Mucosa of descending colon (tissue), 3 donors: ENCODE results near the gene CPS1. TPM values are rescaled to one million over a fixed set of nuclear protein-coding genes. Genes with fewer than 3 reads are reported as not detected.

Experiments used
- ATAC-seq: fragments of 200-7000 bp; cut with Tn5 transposase; one replicate; pipeline ENCODE4 v1.9.1; 2020; ENCODE audit warnings: mild to moderate bottlenecking, moderate library complexity
- DNase-seq, 3 donors: peaks; one replicate each; pipeline ENCODE4 v3.0.0-alpha.2; 2020
- H3K36me3 ChIP-seq: fragments of 200-600 bp; one replicate; pipeline ENCODE4 v1.8.0; 2021; ENCODE audit warnings: low read depth, mild to moderate bottlenecking
- H3K4me1 ChIP-seq: fragments of 200-600 bp; one replicate; pipeline ENCODE4 v1.8.0; 2021; ENCODE audit warnings: low read depth, mild to moderate bottlenecking
- H3K4me3 ChIP-seq: fragments of 200-600 bp; one replicate; pipeline ENCODE4 v1.8.0; 2021; ENCODE audit warnings: mild to moderate bottlenecking
- H3K9me3 ChIP-seq: fragments of 200-600 bp; one replicate; pipeline ENCODE4 v1.8.0; 2021; ENCODE audit warnings: mild to moderate bottlenecking
- intact Hi-C, 2 donors: fragments of 100-400 bp; cut with DNase I in 1 of 2; cut with micrococcal nuclease in 1 of 2; formaldehyde crosslinking; loops; one replicate each; pipeline versions ENCODE4 v1.11.0 to v1.11.1; 2022; cut with DNase I, micrococcal nuclease
- total RNA-seq, 3 donors: library from RNA; stranded (reverse); fragmentation: NEBNext Ultra II Directional in 2 of 3; extraction: Animal tissue kit (Norgen Biotek cat#: 25700) in 2 of 3; gene quantifications; one replicate each; pipeline versions ENCODE4 v1.2.1 to v1.2.4, GENCODE V29; 2021 to 2023
- TF ChIP-seq, protein P1 (sequence below): fragments of 200-600 bp; IDR thresholded peaks from one replicate; pipeline ENCODE4 v1.8.0; 2022; ENCODE audit warnings: antibody characterized with exemption, mild to moderate bottlenecking
- donor health status: DM: no; HTN: no; CAD: no; lungs with moderate emphysema.
- donor health status: DM: no; HTN: no; CAD: no.
- donor health status: DM: no; HTN: yes; CAD: no.

CPS1 gene
- total RNA-seq, 3 donors from 2014 or later: 0.29 to 1.5 (median 0.99) TPM

DNA sequence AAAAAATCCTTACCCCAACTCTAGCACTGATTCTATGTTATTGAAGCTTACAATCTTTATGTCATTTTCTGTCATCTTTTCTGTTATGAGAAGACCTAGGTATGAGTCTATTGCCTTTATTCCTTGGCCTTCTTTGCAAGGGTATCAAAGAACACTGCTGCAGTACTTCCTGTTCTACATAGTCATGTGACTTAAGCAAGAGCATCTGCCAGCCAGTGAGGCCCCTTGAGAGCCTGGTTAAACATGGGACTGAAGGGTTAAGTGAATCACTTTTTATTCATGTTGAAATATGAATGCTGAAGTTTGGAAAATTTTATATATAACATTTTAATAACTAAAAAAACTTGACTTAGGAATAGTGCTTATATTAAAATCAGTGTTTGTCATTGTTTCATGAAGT is 844 bp upstream of the CPS1 start:
- Histone ChIP-seq H3K4me1 (no peaks in the 10 kb centered on the region), H3K36me3 (no peaks in the 10 kb centered on the region), H3K9me3 (no peaks in the 10 kb centered on the region), H3K4me3 (no peak overlapping the region)
- intact Hi-C loops: no loop called here
- DNase-seq: no peak
- ATAC-seq: no peak
- TF ChIP-seq, protein P1, sequence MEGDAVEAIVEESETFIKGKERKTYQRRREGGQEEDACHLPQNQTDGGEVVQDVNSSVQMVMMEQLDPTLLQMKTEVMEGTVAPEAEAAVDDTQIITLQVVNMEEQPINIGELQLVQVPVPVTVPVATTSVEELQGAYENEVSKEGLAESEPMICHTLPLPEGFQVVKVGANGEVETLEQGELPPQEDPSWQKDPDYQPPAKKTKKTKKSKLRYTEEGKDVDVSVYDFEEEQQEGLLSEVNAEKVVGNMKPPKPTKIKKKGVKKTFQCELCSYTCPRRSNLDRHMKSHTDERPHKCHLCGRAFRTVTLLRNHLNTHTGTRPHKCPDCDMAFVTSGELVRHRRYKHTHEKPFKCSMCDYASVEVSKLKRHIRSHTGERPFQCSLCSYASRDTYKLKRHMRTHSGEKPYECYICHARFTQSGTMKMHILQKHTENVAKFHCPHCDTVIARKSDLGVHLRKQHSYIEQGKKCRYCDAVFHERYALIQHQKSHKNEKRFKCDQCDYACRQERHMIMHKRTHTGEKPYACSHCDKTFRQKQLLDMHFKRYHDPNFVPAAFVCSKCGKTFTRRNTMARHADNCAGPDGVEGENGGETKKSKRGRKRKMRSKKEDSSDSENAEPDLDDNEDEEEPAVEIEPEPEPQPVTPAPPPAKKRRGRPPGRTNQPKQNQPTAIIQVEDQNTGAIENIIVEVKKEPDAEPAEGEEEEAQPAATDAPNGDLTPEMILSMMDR: no peak

DNA sequence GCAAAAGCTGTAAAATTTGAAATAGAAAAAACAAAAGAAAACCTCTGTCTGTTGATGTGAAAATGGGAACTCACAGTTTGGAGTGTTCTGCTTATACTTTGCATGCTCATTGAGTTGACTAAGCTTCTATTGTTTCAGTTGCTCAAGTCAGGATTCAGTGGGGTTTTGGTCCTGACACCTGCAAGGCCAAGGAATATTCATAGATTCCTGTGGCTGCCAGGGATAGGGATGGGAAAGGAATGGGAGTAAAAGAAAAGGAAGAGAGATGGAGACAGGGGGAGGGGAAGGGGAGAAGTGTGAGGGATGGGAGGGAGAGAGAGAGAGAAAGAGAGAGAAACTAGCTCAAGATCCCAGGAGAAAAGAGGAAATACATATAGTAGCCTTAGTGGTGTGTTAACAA is 1.3 kb downstream of the CPS1 start:
- TF ChIP-seq, protein P1: no peak
- no peaks in the 10 kb centered on the region for H3K36me3 ChIP-seq
- H3K4me3 ChIP-seq: no peak overlapping the region
- intact Hi-C loops: no loop called here
- DNase-seq: no peak
- no peaks in the 10 kb centered on the region for H3K9me3 ChIP-seq
- H3K4me1 ChIP-seq: no peaks in the 10 kb centered on the region
- no peak for ATAC-seq

DNA sequence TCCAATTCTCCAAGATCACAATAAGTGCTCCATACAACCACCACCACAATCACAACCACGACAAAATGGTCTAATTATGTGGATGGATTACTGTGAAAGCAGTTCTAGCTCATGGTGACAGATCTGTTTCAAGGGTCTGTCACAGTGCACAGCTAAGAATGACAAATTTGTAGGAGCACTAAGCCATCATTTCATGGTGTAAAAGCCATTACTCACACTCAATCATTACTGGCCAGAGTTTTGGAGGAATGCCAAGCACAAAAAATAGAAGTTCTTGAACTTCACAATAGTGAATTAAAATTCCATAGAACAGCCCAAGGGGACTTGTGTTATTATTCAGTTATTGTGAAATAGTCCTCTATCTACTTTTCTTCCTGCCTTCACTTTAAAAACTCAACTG is 2.3 kb downstream of the CPS1 start:
- TF ChIP-seq, protein P1: no peak
- intact Hi-C loops: no loop called here
- Histone ChIP-seq H3K4me3 (no peak overlapping the region), H3K4me1 (no peaks in the 10 kb centered on the region), H3K36me3 (no peaks in the 10 kb centered on the region), H3K9me3 (no peaks in the 10 kb centered on the region)
- DNase-seq (no peak), ATAC-seq (no peak)

DNA sequence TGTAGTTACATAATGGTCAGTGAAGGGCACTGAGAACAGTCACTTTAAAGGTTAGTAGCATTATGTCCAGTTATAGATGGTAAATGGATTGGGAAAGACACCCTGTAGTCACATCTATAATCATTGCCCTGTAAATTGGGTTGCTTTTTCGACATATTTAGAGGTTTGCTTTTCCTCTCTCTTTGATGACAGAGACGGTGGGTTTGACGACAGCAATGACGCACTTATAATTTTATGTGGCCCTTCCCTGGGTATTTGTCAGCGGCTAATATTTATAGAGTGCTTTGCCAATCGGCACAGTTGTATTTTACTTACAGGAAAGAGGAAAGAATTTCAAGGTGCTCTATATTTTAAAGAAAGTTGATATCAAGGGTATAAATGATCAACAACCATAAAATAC is 2.8 kb downstream of the CPS1 start:
- DNase-seq (no peak), ATAC-seq (no peak)
- Histone ChIP-seq H3K4me1 (no peaks in the 10 kb centered on the region), H3K36me3 (no peaks in the 10 kb centered on the region), H3K9me3 (no peaks in the 10 kb centered on the region), H3K4me3 (no peak overlapping the region)
- intact Hi-C loops: no loop called here
- TF ChIP-seq, protein P1: no peak

DNA sequence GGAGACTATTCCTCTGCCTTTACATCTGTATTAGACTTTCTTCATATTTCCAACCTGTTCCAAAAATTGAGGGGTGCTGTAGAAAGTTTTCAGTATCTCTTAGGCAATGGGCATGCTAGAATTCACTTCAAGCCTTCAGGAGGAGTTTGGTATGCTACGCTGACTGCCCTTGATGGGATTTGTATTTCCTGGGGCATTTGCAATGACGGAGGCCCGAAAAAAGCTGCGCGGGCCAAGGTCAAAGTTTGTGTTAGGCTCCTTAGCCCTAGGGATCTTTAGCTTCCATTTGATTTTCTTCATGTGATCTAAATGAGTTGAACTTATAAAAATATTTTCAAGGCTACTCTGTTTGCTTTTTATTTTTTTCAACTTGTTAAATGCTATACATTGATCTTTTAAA is 5.1 kb downstream of the CPS1 start:
- DNase-seq: no peak
- no peak for ATAC-seq
- no peaks in the 10 kb centered on the region for H3K4me1 ChIP-seq
- intact Hi-C loops: no loop called here
- TF ChIP-seq, protein P1: no peak
- H3K36me3 ChIP-seq: no peaks in the 10 kb centered on the region
- no peak overlapping the region for H3K4me3 ChIP-seq
- H3K9me3 ChIP-seq: no peaks in the 10 kb centered on the region

DNA sequence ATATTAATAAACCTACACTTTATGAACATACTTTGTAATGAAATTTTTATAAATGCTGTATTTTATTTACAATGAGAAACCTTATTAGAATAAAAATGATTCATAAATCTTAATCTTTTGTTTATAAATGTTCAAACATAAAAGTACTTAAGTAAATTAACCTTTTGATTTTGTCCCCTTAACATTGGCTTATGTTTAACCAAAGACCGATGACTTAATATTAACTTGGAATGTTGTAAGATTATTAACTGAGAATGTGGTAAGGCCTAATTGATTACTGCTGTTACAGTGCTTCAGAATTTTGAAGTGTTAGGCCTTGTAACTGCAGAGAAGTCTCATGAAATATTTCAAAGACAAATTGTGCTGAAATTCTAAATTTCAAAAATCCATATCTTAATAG is 5.7 kb downstream of the CPS1 start:
- intact Hi-C loops: no loop called here
- Histone ChIP-seq H3K36me3 (no peaks in the 10 kb centered on the region), H3K4me3 (no peak overlapping the region), H3K4me1 (no peaks in the 10 kb centered on the region), H3K9me3 (no peaks in the 10 kb centered on the region)
- DNase-seq (no peak), ATAC-seq (no peak)
- TF ChIP-seq, protein P1: no peak
